A549 (cell line): ENCODE data around the gene ACOX1. TPM values are rescaled to one million over a fixed set of nuclear protein-coding genes. Genes with fewer than 3 reads are reported as not detected.

Source experiments
- ATAC-seq, 2 experiments: fragments of 200-7000 bp in 1 of 2; fragments of >200 bp in 1 of 2; cut with Nextera tagmentation in 1 of 2; cut with Tn5 transposase in 1 of 2; 3 replicates each; pipeline versions ENCODE4 v1.8.0 to v1.9.1; 2018 to 2020; ENCODE audit warnings: mild to moderate bottlenecking in 1 of 2, moderate library complexity in 1 of 2
- CTCF ChIA-PET: fragments of 300-600 bp; sonication (Branson Sonifier 250); formaldehyde crosslinking; extraction: SDS; loops from one replicate; lab custom pipeline; 2021; ENCODE audit warnings: antibody characterized with exemption, inconsistent platforms; lab: Yijun Ruan, JAX
- POLR2A ChIA-PET: fragments of 350-600 bp; formaldehyde crosslinking; extraction: SDS; loops from one replicate; lab custom pipeline; 2021; ENCODE audit warnings: antibody characterized with exemption, inconsistent platforms; lab: Yijun Ruan, JAX
- DNase-seq, 2 experiments: peaks; one replicate each; pipeline versions ENCODE4 v3.0.0 to v3.0.0-alpha.2; 2011 to 2016; ENCODE audit warnings: low read depth in 1 of 2, low spot score in 1 of 2
- FAIRE-seq: peaks from 2 replicates; lab custom pipeline; 2011; peaks lifted over from hg19 to GRCh38; lab: Jason Lieb, UNC
- H3K27ac ChIP-seq, 2 experiments: fragments of >200 bp; sonication (Bioruptor Twin); formaldehyde crosslinking; 3 replicates each; pipeline ENCODE4 v1.5.1; 2016 to 2017
- H3K4me1 ChIP-seq: fragments of >200 bp; sonication (Bioruptor Twin); formaldehyde crosslinking; 3 replicates; pipeline ENCODE4 v1.6.1; 2016
- H3K4me2 ChIP-seq: fragments of >200 bp; sonication (Bioruptor Twin); formaldehyde crosslinking; 3 replicates; pipeline ENCODE4 v1.6.1; 2016
- H3K4me3 ChIP-seq: fragments of >200 bp; sonication (Bioruptor Twin); formaldehyde crosslinking; 3 replicates; pipeline ENCODE4 v1.5.1; 2016
- H3K9me3 ChIP-seq: fragments of >200 bp; sonication (Bioruptor Twin); formaldehyde crosslinking; 3 replicates; pipeline ENCODE4 v1.6.1; 2016
- ATOH8 ChIP-seq: fragments of 250-450 bp; sonication (Bioruptor Pico); IDR thresholded peaks from 2 replicates; pipeline ENCODE4 v1.5.0; 2020; ENCODE audit warnings: low read depth, mild to moderate bottlenecking, moderate library complexity
- EHF ChIP-seq: fragments of 250-450 bp; sonication (Bioruptor Pico); IDR thresholded peaks from 2 replicates; pipeline ENCODE4 v1.5.0; 2020; ENCODE audit warnings: mild to moderate bottlenecking
- FOSB ChIP-seq: fragments of 250-450 bp; sonication (Bioruptor Pico); IDR thresholded peaks from 2 replicates; pipeline ENCODE4 v1.5.0; 2020; ENCODE audit warnings: mild to moderate bottlenecking, moderate library complexity
- GATA3 ChIP-seq: IDR thresholded peaks from 2 replicates; pipeline ENCODE4 v1.6.1; 2012; ENCODE audit warnings: borderline replicate concordance
- HOXA7 ChIP-seq: fragments of 250-450 bp; sonication (Bioruptor Pico); IDR thresholded peaks from 2 replicates; pipeline ENCODE4 v1.5.0; 2020; ENCODE audit warnings: mild to moderate bottlenecking, moderate library complexity
- JUN ChIP-seq, 2 experiments: fragments of >200 bp; sonication (Bioruptor Twin); formaldehyde crosslinking; IDR thresholded peaks; 2 replicates in 1 of 2; 3 replicates in 1 of 2; pipeline ENCODE4 v1.6.1; 2016 to 2017
- JUNB ChIP-seq: fragments of >200 bp; sonication (Bioruptor Twin); formaldehyde crosslinking; IDR thresholded peaks from 2 replicates; pipeline ENCODE4 v1.6.1; 2016
- KDM5A ChIP-seq: fragments of 200-600 bp; sonication (generic); IDR thresholded peaks from 2 replicates; pipeline ENCODE4 v1.6.1; 2016; ENCODE audit warnings: antibody characterized with exemption, mild to moderate bottlenecking
- MAFK ChIP-seq: fragments of 450-650 bp; IDR thresholded peaks from 2 replicates; pipeline ENCODE4 v1.6.1; 2014; ENCODE audit not compliant: partially characterized antibody
- NPAS2 ChIP-seq: fragments of 250-450 bp; sonication (Bioruptor Pico); IDR thresholded peaks from 2 replicates; pipeline ENCODE4 v1.8.0; 2022; ENCODE audit warnings: mild to moderate bottlenecking, moderate library complexity, borderline replicate concordance
- PHF8 ChIP-seq: fragments of 200-600 bp; sonication (generic); IDR thresholded peaks from 2 replicates; pipeline ENCODE4 v1.6.1; 2016; ENCODE audit warnings: low read depth, mild to moderate bottlenecking, antibody characterized with exemption, moderate library complexity, borderline replicate concordance
- RAD21 ChIP-seq, 2 experiments: fragments of >200 bp in 1 of 2; sonication (Bioruptor Twin) in 1 of 2; formaldehyde crosslinking in 1 of 2; IDR thresholded peaks in 1 of 2; conservative IDR thresholded peaks in 1 of 2; 2 replicates in 1 of 2; 3 replicates in 1 of 2; pipeline ENCODE4 v1.6.1; 2012 to 2018; ENCODE audit warnings: inconsistent platforms in 1 of 2
- TFCP2L1 ChIP-seq: fragments of 250-450 bp; sonication (Bioruptor Pico); IDR thresholded peaks from 2 replicates; pipeline ENCODE4 v1.5.0; 2021; ENCODE audit warnings: mild to moderate bottlenecking
- ZNF302 ChIP-seq: fragments of 250-450 bp; sonication (Bioruptor Pico); IDR thresholded peaks from 2 replicates; pipeline ENCODE4 v1.9.0; 2021; ENCODE audit warnings: inconsistent platforms, mild to moderate bottlenecking, moderate library complexity
- WGBS: methylation state at CpG from one replicate; pipeline ENCODE4 v1.1.6; 2017; ENCODE audit errors: missing lambda C conversion rate; 5-methylcytosine and 5-hydroxymethylcytosine counted together
- polyA plus RNA-seq, 4 experiments: library from polyadenylated mRNA; depleted of rRNA in 3 of 4; stranded (reverse); fragments of >200 nt; fragmentation: RNase III in 1 of 4; extraction: RNeasy Plus Mini Kit Qiagen cat#74134 plus additional on column Dnase treatment in 1 of 4; gene quantifications; 2 replicates in 3 of 4; 3 replicates in 1 of 4; pipeline ENCODE4 v1.2.3, GENCODE V29; 2011 to 2017
- TF ChIP-seq, protein P1 (sequence below): fragments of 450-650 bp; IDR thresholded peaks from 2 replicates; pipeline ENCODE4 v1.6.1; 2014; ENCODE audit warnings: antibody characterized with exemption
- TF ChIP-seq, protein P2 (sequence below): fragments of 250-450 bp; sonication (Bioruptor Pico); IDR thresholded peaks from 2 replicates; pipeline ENCODE4 v1.5.0; 2021; ENCODE audit warnings: mild to moderate bottlenecking, moderate library complexity, borderline replicate concordance

Gene ACOX1
- polyA plus RNA-seq, 2 of the 4 experiments (the other 2 are of a cell fraction) = 17.9 to 31.1 TPM

DNA sequence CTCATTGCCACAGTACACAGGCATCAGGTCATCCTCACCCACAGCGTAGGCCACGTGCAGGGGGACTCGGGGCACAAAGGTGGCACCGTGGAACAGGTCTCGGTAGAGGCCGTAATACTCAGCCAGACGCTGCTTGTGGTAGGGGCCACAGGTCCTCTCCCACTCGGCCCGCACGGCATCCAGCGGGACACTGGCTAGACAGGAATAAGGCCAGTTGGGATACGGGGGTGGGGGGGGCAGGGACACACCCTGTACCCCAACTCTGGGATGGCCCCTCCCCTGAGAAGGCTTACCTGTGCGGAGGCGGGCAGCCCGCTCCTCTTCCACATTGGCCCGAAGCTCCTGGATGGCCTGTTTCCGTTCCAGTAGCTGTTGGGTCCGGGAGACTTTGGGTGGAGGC, 77.2 kb downstream of the ACOX1 start (continued):
- TF ChIP-seq TFCP2L1 = no peak
- no peak for TF ChIP-seq ZNF302 (CRISPR knock-in tag)
- TF ChIP-seq JUN (IDR thresholded peaks at IDR 0.05) = no peak
- no peak for TF ChIP-seq KDM5A
- TF ChIP-seq, protein P1, sequence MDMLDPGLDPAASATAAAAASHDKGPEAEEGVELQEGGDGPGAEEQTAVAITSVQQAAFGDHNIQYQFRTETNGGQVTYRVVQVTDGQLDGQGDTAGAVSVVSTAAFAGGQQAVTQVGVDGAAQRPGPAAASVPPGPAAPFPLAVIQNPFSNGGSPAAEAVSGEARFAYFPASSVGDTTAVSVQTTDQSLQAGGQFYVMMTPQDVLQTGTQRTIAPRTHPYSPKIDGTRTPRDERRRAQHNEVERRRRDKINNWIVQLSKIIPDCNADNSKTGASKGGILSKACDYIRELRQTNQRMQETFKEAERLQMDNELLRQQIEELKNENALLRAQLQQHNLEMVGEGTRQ = no peak
- TF ChIP-seq FOSB (CRISPR knock-in tag) = no peak
- no peak for TF ChIP-seq NPAS2 (CRISPR knock-in tag)

GRCh38 chr17:75900691-75901533, 78.1 kb downstream of the ACOX1 start:
- H3K4me2 ChIP-seq = no peak overlapping the region
- peaks cover 23% of the 10 kb centered on the region for H3K4me1 ChIP-seq
- WGBS = 84% methylated on average over 11 of the region's 13 CpGs
- no peaks in the 10 kb centered on the region for H3K9me3 ChIP-seq
- ChIA-PET POLR2A (no interaction called here), CTCF (interaction anchor here (0.6 to 22.8 kb wide), 8 partner anchors 23 to 568 kb away, joined by 3 to 513 read pairs (median 4); partner anchors contain the start of gene TRIM47)
- DNase-seq (no peak), ATAC-seq (no peak), FAIRE-seq (no peak)
- H3K4me3 ChIP-seq = no peak overlapping the region
- no peak for TF ChIP-seq HOXA7 (CRISPR knock-in tag)
- TF ChIP-seq RAD21 (conservative IDR thresholded peaks at IDR 0.05 in 1 of 2, IDR thresholded peaks at IDR 0.05 in 1 of 2) = no peak
- no peak overlapping the region for H3K27ac ChIP-seq

- FAIRE-seq = no peak
- WGBS = 93% methylated on average over 23 of the region's 23 CpGs
- Histone ChIP-seq H3K27ac (no peak overlapping the region), H3K9me3 (no peaks in the 10 kb centered on the region), H3K4me1 (peaks cover 25% of the 10 kb centered on the region), H3K4me3 (no peak overlapping the region), H3K4me2 (no peak overlapping the region)
- DNase-seq = no peak
- ChIA-PET CTCF (interaction anchor here (0.7 to 22.8 kb wide), 14 partner anchors 22 to 380 kb away, joined by 3 to 513 read pairs (median 4); partner anchors contain the start of genes CDK3, TRIM47 and WBP2), POLR2A (no interaction called here)
- TF ChIP-seq GATA3 (no peak), MAFK (no peak), PHF8 (no peak), EHF (no peak), JUNB (no peak), ATOH8 (CRISPR knock-in tag) (no peak)
- TF ChIP-seq, protein P2, sequence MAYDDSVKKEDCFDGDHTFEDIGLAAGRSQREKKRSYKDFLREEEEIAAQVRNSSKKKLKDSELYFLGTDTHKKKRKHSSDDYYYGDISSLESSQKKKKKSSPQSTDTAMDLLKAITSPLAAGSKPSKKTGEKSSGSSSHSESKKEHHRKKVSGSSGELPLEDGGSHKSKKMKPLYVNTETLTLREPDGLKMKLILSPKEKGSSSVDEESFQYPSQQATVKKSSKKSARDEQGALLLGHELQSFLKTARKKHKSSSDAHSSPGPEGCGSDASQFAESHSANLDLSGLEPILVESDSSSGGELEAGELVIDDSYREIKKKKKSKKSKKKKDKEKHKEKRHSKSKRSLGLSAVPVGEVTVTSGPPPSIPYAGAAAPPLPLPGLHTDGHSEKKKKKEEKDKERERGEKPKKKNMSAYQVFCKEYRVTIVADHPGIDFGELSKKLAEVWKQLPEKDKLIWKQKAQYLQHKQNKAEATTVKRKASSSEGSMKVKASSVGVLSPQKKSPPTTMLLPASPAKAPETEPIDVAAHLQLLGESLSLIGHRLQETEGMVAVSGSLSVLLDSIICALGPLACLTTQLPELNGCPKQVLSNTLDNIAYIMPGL (CRISPR knock-in tag) = no peak
- no peak for ATAC-seq
Observed at GRCh38 chr17:75899767-75900468, 79.0 kb downstream of the ACOX1 start.
